HepG2 (cell line): ENCODE data around the gene LNX2. TPM values are rescaled to one million over a fixed set of nuclear protein-coding genes. Genes with fewer than 3 reads are reported as not detected.

Source experiments
- AKAP8 ChIP-seq: sonication (generic); formaldehyde crosslinking; IDR thresholded peaks from 2 replicates; pipeline ENCODE4 v1.5.1; 2020; ENCODE audit warnings: mild to moderate bottlenecking, missing genetic modification reagents
- ARHGAP35 ChIP-seq: sonication (generic); formaldehyde crosslinking; IDR thresholded peaks from 2 replicates; pipeline ENCODE4 v1.9.0; 2022; ENCODE audit warnings: mild to moderate bottlenecking, inconsistent platforms, moderate library complexity, missing genetic modification reagents, borderline replicate concordance
- CBFB ChIP-seq: sonication (generic); formaldehyde crosslinking; IDR thresholded peaks from 2 replicates; pipeline ENCODE4 v1.4.0; 2020; ENCODE audit warnings: missing genetic modification reagents
- ETS1 ChIP-seq: sonication (generic); formaldehyde crosslinking; IDR thresholded peaks from 2 replicates; pipeline ENCODE4 v1.4.0; 2020; ENCODE audit warnings: missing genetic modification reagents
- GATAD1 ChIP-seq: IDR thresholded peaks from 2 replicates; pipeline ENCODE4 v1.6.1; 2016; ENCODE audit warnings: missing genetic modification reagents, missing compliant biosample characterization
- GTF3A ChIP-seq: sonication (generic); formaldehyde crosslinking; conservative IDR thresholded peaks from 2 replicates; pipeline ENCODE4 v1.4.0; 2020; ENCODE audit warnings: mild to moderate bottlenecking, missing genetic modification reagents
- MTA3 ChIP-seq: sonication (generic); formaldehyde crosslinking; IDR thresholded peaks from 2 replicates; pipeline ENCODE4 v1.4.0; 2020; ENCODE audit warnings: missing genetic modification reagents
- PHF8 ChIP-seq: sonication (generic); formaldehyde crosslinking; IDR thresholded peaks from 2 replicates; pipeline ENCODE4 v1.5.0; 2020; ENCODE audit warnings: missing genetic modification reagents
- POGZ ChIP-seq: sonication (generic); formaldehyde crosslinking; IDR thresholded peaks from 2 replicates; pipeline ENCODE4 v1.4.0; 2020; ENCODE audit warnings: mild to moderate bottlenecking, missing genetic modification reagents
- POLR2A ChIP-seq, 2 experiments: IDR thresholded peaks; 2 replicates each; pipeline ENCODE4 v1.6.1; 2011; ENCODE audit warnings: low read depth in 2 of 2, low read length in 2 of 2, mild to moderate bottlenecking in 1 of 2, moderate library complexity in 1 of 2; ENCODE audit not compliant: insufficient read depth in 1 of 2
- RBM39 ChIP-seq: fragments of 200-400 bp; formaldehyde crosslinking; IDR thresholded peaks from one replicate; pipeline ENCODE4 v1.6.1; 2018; ENCODE audit warnings: antibody characterized with exemption, mild to moderate bottlenecking, low read depth, low read length; ENCODE audit not compliant: poor library complexity, severe bottlenecking
- SATB2 ChIP-seq: sonication (generic); formaldehyde crosslinking; IDR thresholded peaks from 2 replicates; pipeline ENCODE4 v1.5.0; 2020; ENCODE audit warnings: missing genetic modification reagents
- STAG1 ChIP-seq: sonication (generic); formaldehyde crosslinking; IDR thresholded peaks from 2 replicates; pipeline ENCODE4 v1.4.0; 2020; ENCODE audit warnings: missing genetic modification reagents
- TOPORS ChIP-seq: sonication (generic); formaldehyde crosslinking; IDR thresholded peaks from 2 replicates; pipeline ENCODE4 v1.8.0; 2023; ENCODE audit warnings: mild to moderate bottlenecking, missing genetic modification reagents
- ZBTB7B ChIP-seq: sonication (generic); formaldehyde crosslinking; IDR thresholded peaks from 2 replicates; pipeline ENCODE4 v1.4.0; 2020; ENCODE audit warnings: missing genetic modification reagents
- ZFX ChIP-seq: sonication (generic); formaldehyde crosslinking; IDR thresholded peaks from 2 replicates; pipeline ENCODE4 v1.4.0; 2020; ENCODE audit warnings: mild to moderate bottlenecking, low read depth, missing genetic modification reagents, moderate library complexity
- ZMAT3 ChIP-seq: sonication (generic); formaldehyde crosslinking; conservative IDR thresholded peaks from 2 replicates; pipeline ENCODE4 v1.7.0; 2021; ENCODE audit warnings: missing genetic modification reagents
- ZMYM2 ChIP-seq: sonication (generic); formaldehyde crosslinking; IDR thresholded peaks from 2 replicates; pipeline ENCODE4 v1.8.0; 2022; ENCODE audit warnings: mild to moderate bottlenecking, missing genetic modification reagents
- ZNF124 ChIP-seq: sonication (generic); formaldehyde crosslinking; IDR thresholded peaks from 2 replicates; pipeline ENCODE4 v1.4.0; 2020; ENCODE audit warnings: missing genetic modification reagents
- ZNF282 ChIP-seq: fragments of 450-650 bp; IDR thresholded peaks from 2 replicates; pipeline ENCODE4 v1.6.1; 2018; ENCODE audit not compliant: partially characterized antibody
- ZNF362 ChIP-seq: sonication (generic); formaldehyde crosslinking; IDR thresholded peaks from 2 replicates; pipeline ENCODE4 v1.4.0; 2020; ENCODE audit warnings: missing genetic modification reagents, mild to moderate bottlenecking, borderline replicate concordance
- ZNF737 ChIP-seq: sonication (generic); formaldehyde crosslinking; IDR thresholded peaks from 2 replicates; pipeline ENCODE4 v1.5.0; 2020; ENCODE audit warnings: missing genetic modification reagents, mild to moderate bottlenecking, borderline replicate concordance
- polyA plus RNA-seq, 8 experiments: library from polyadenylated mRNA; depleted of rRNA in 3 of 8; stranded (reverse) in 7 of 8; unstranded in 1 of 8; fragments of >200 nt; fragmentation: Illumina TruSeq in 4 of 8; extraction: Trizol in 4 of 8; gene quantifications; 2 replicates each; pipeline versions ENCODE4 v1.2.1 to v1.2.3, GENCODE V29; 2011 to 2016; ENCODE audit warnings: low read depth in 4 of 8, missing spikeins in 1 of 8, mixed read lengths in 1 of 8; ENCODE audit not compliant: insufficient read depth in 1 of 8
- total RNA-seq, 5 experiments: library from RNA; depleted of rRNA; stranded (reverse); fragments of >200 nt; fragmentation: Illumina TruSeq; extraction: Trizol; gene quantifications; 2 replicates each; pipeline ENCODE4 v1.2.3, GENCODE V29; 2016; ENCODE audit warnings: low read depth in 1 of 5
- TF ChIP-seq, protein P1 (sequence below): IDR thresholded peaks from 2 replicates; pipeline ENCODE4 v1.6.1; 2016
- TF ChIP-seq, protein P2 (sequence below): sonication (generic); formaldehyde crosslinking; IDR thresholded peaks from 2 replicates; pipeline ENCODE4 v1.5.1; 2020; ENCODE audit warnings: missing genetic modification reagents, mild to moderate bottlenecking, borderline replicate concordance
- TF ChIP-seq, protein P3 (sequence below): sonication (generic); formaldehyde crosslinking; IDR thresholded peaks from 2 replicates; pipeline ENCODE4 v1.4.0; 2020; ENCODE audit warnings: missing genetic modification reagents

Gene LNX2
- total and polyA plus RNA-seq, 2 of the 13 experiments (the other 11 are each of a cell fraction or from before 2014, with no cell fraction given): 9.2 to 9.7 TPM

GRCh38 chr13:27621366-27622101, 1.2 kb upstream of the LNX2 start, which contains the start of gene POLR1D (continued):
- TF ChIP-seq ETS1 (CRISPR knock-in tag) (no peak), CBFB (no peak), STAG1 (CRISPR knock-in tag) (no peak), PHF8 (CRISPR knock-in tag) (peak; percentile 96), RBM39 (no peak), POGZ (peak; percentile 65; the same call in 1 of the 2 replicates), GTF3A (no peak), SATB2 (CRISPR knock-in tag) (no peak), TOPORS (CRISPR knock-in tag) (no peak), ZFX (CRISPR knock-in tag) (peak; percentile 98), ZMYM2 (CRISPR knock-in tag) (no peak), MTA3 (CRISPR knock-in tag) (no peak), ZNF282 (no peak), ZBTB7B (CRISPR knock-in tag) (no peak; the same call in 1 of the 2 replicates), ARHGAP35 (peak; percentile 86), ZNF737 (peak; percentile 66; the same call in 1 of the 2 replicates), GATAD1 (CRISPR knock-in tag) (peak; percentile 75), ZMAT3 (peak; percentile 77; the same call in 1 of the 2 replicates), AKAP8 (CRISPR knock-in tag) (peak; percentile 84), ZNF124 (CRISPR knock-in tag) (no peak; the same call in 1 of the 2 replicates), ZNF362 (CRISPR knock-in tag) (no peak; the same call in 1 of the 2 replicates), POLR2A (IDR thresholded peaks at IDR 0.05; ENCODE audit: insufficient read depth in 1 of 2, low read depth in 2 of 2, low read length in 2 of 2) (peak; percentile 42 to 93; a peak in 2 of 4 replicates)
- TF ChIP-seq, protein P1, sequence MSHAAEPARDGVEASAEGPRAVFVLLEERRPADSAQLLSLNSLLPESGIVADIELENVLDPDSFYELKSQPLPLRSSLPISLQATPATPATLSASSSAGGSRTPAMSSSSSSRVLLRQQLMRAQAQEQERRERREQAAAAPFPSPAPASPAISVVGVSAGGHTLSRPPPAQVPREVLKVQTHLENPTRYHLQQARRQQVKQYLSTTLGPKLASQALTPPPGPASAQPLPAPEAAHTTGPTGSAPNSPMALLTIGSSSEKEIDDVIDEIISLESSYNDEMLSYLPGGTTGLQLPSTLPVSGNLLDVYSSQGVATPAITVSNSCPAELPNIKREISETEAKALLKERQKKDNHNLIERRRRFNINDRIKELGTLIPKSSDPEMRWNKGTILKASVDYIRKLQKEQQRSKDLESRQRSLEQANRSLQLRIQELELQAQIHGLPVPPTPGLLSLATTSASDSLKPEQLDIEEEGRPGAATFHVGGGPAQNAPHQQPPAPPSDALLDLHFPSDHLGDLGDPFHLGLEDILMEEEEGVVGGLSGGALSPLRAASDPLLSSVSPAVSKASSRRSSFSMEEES (CRISPR knock-in tag): peak; percentile 27; the same call in 1 of the 2 replicates
- TF ChIP-seq, protein P2, sequence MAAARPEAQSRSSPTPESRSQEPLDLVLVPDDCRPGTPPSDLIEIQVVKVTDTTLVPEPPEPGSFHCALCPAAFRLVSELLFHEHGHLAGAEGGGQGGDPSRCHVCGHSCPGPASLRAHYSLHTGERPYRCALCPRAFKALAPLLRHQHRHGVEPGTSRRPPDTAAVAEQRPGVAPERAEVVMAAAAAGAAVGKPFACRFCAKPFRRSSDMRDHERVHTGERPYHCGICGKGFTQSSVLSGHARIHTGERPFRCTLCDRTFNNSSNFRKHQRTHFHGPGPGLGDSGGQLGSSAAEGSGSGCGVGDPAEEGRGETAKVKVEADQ (CRISPR knock-in tag): no peak
- TF ChIP-seq, protein P3, sequence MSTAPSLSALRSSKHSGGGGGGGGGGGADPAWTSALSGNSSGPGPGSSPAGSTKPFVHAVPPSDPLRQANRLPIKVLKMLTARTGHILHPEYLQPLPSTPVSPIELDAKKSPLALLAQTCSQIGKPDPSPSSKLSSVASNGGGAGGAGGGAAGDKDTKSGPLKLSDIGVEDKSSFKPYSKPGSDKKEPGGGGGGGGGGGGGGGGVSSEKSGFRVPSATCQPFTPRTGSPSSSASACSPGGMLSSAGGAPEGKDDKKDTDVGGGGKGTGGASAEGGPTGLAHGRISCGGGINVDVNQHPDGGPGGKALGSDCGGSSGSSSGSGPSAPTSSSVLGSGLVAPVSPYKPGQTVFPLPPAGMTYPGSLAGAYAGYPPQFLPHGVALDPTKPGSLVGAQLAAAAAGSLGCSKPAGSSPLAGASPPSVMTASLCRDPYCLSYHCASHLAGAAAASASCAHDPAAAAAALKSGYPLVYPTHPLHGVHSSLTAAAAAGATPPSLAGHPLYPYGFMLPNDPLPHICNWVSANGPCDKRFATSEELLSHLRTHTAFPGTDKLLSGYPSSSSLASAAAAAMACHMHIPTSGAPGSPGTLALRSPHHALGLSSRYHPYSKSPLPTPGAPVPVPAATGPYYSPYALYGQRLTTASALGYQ: no peak; the same call in 1 of the 2 replicates
